Keratinocyte (primary cell): ENCODE measurements around the gene INHA. TPM values are rescaled to one million over a fixed set of nuclear protein-coding genes. Genes with fewer than 3 reads are reported as not detected.
A peak's percentile ranks its signal among the peaks of the same experiment; 100 is the strongest.

Source experiments
- DNase-seq: peaks from one replicate; pipeline ENCODE4 v3.0.0-alpha.2; 2011; ENCODE audit warnings: low read depth, missing footprints, low spot score
- FAIRE-seq: peaks from 2 replicates; lab custom pipeline; 2011; peaks lifted over from hg19 to GRCh38; lab: Jason Lieb, UNC
- H2AFZ ChIP-seq: 2 replicates; pipeline ENCODE4 v1.6.0; 2012; ENCODE audit warnings: low read length, control low read depth, inconsistent platforms; ENCODE audit not compliant: control insufficient read depth
- H3K27ac ChIP-seq: 2 replicates; pipeline ENCODE4 v1.5.1; 2011; ENCODE audit warnings: low read length; ENCODE audit not compliant: control insufficient read depth, insufficient read depth
- H3K27me3 ChIP-seq: 3 replicates; pipeline ENCODE4 v1.6.0; 2011; ENCODE audit warnings: low read length; ENCODE audit not compliant: control insufficient read depth, insufficient read depth; ENCODE audit errors: extremely low read depth
- H3K36me3 ChIP-seq, 2 experiments: 2 replicates in 1 of 2; 3 replicates in 1 of 2; pipeline ENCODE4 v1.5.1; 2011; ENCODE audit warnings: low read length in 2 of 2, mild to moderate bottlenecking in 1 of 2; ENCODE audit not compliant: control insufficient read depth in 2 of 2, insufficient read depth in 2 of 2; ENCODE audit errors: extremely low read depth in 1 of 2
- H3K4me1 ChIP-seq: 3 replicates; pipeline ENCODE4 v1.5.1; 2011; ENCODE audit warnings: low read length; ENCODE audit not compliant: control insufficient read depth, insufficient read depth; ENCODE audit errors: extremely low read depth
- H3K4me2 ChIP-seq: 3 replicates; pipeline ENCODE4 v1.6.0; 2011; ENCODE audit warnings: low read depth, low read length; ENCODE audit not compliant: control insufficient read depth, insufficient read depth; ENCODE audit errors: extremely low read depth
- H3K4me3 ChIP-seq, 3 experiments: fragments of 200-600 bp in 1 of 3; sonication (generic) in 1 of 3; 2 replicates in 2 of 3; 3 replicates in 1 of 3; pipeline ENCODE4 v1.5.1; 2011 to 2016; ENCODE audit warnings: low read length in 3 of 3, mild to moderate bottlenecking in 3 of 3, control low read depth in 2 of 3, inconsistent platforms in 1 of 3, low read depth in 1 of 3, mixed read lengths in 1 of 3, mixed run types in 1 of 3, moderate library complexity in 1 of 3; ENCODE audit not compliant: control insufficient read depth in 2 of 3, insufficient read depth in 2 of 3; ENCODE audit errors: extremely low read depth in 1 of 3
- H3K79me2 ChIP-seq: 2 replicates; pipeline ENCODE4 v1.6.0; 2012; ENCODE audit warnings: low read length; ENCODE audit not compliant: control insufficient read depth, insufficient read depth
- H3K9ac ChIP-seq: 3 replicates; pipeline ENCODE4 v1.6.0; 2011; ENCODE audit warnings: low read length; ENCODE audit not compliant: control insufficient read depth, insufficient read depth; ENCODE audit errors: extremely low read depth
- H3K9me1 ChIP-seq: 3 replicates; pipeline ENCODE4 v1.6.0; 2011; ENCODE audit warnings: low read length; ENCODE audit not compliant: control insufficient read depth, insufficient read depth; ENCODE audit errors: extremely low read depth
- H3K9me3 ChIP-seq: 2 replicates; pipeline ENCODE4 v1.5.1; 2012; ENCODE audit warnings: low read depth, low read length; ENCODE audit not compliant: control insufficient read depth
- H4K20me1 ChIP-seq: 3 replicates; pipeline ENCODE4 v1.6.0; 2011; ENCODE audit warnings: low read length; ENCODE audit not compliant: control insufficient read depth, insufficient read depth; ENCODE audit errors: extremely low read depth
- EZH2 ChIP-seq: IDR thresholded peaks from one replicate; pipeline ENCODE4 v1.6.1; 2012; ENCODE audit warnings: inconsistent platforms, mild to moderate bottlenecking, low read length, moderate library complexity
- dilution Hi-C: fragments of 300-500 bp; cut with MboI; formaldehyde crosslinking; loops from one replicate; pipeline ENCODE4 v1.7.0; 2020; ENCODE audit warnings: low sequenced_read_pairs; ENCODE audit not compliant: extremely low pct_ligation_motif_present
- polyA plus RNA-seq, 5 experiments: library from polyadenylated mRNA; depleted of rRNA in 3 of 5; stranded (reverse) in 3 of 5; stranded (forward) in 1 of 5; unstranded in 1 of 5; fragments of >200 nt; gene quantifications; 1 replicate in 1 of 5; 2 replicates in 3 of 5; 3 replicates in 1 of 5; pipeline versions ENCODE4 v1.2.1 to v1.2.3, GENCODE V29; 2011 to 2012; ENCODE audit warnings: missing spikeins in 2 of 5, low read depth in 1 of 5, low replicate concordance in 1 of 5
- TF ChIP-seq, protein P1 (sequence below), 3 experiments: IDR thresholded peaks in 1 of 3; conservative IDR thresholded peaks in 1 of 3; optimal IDR thresholded peaks in 1 of 3; 2 replicates in 2 of 3; 3 replicates in 1 of 3; pipeline versions ENCODE3 to v1.5.1; 2011; ENCODE audit warnings: low read length in 3 of 3, mild to moderate bottlenecking in 3 of 3, moderate library complexity in 2 of 3, control low read depth in 1 of 3, inconsistent platforms in 1 of 3; ENCODE audit not compliant: insufficient read depth in 2 of 3; ENCODE audit errors: extremely low read depth in 1 of 3

INHA gene
- polyA plus RNA-seq, 1 donor (not counting 4 experiments of a cell fraction or from before 2014, with no cell fraction given) = 0.18 TPM

DNA sequence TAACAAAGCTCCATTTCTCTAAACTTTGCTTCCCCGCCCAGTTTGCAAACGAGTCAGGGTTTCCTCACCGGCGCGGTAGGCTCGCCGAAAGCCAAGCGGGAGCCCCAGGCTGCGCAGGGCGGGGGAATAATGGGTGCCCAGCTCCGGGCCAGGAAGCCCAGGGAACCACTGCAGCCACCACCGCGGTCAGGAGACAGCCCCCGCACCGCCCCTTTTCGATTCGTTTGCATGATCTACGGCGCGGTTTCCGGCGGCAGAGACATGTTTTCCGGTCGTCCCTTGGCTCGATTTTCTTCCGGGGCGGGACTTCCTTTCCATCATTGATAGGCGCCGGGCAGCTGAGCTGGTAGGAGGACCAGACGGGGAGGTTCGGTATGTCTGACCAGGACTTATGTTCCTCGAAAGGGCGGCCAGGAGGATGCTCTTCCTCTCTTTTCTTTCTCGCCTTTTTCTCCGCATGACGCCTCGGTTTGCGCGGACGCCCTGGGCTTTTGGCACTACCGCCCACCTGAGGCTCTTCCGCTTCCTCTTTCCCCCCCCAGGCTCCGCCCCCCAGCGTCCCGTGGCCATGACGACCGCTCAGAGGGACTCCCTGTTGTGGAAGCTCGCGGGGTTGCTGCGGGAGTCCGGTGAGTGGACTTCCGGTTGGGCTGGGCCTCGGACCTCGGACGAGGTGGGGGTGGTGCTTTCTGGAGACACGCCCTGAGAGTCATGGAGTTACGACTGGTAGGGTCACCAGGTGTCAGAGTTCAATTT is 25.6 kb downstream of the INHA start, which contains the start of gene STK11IP:
STK11IP (plus strand) TSS at position 306 of the 756 bp plus-strand sequence; CDS start at position 569, 263 bp downstream.
- H3K4me3 ChIP-seq = peak within 1 kb of the TSS; percentile 68 to 99 (median 91)
- H3K9ac ChIP-seq = peak within 1 kb of the TSS; percentile 90
- no peaks in the 10 kb centered on the region for H3K9me1 ChIP-seq
- FAIRE-seq (peak; percentile 90), DNase-seq (peak; percentile 78)
- H3K4me1 ChIP-seq = peaks cover 8% of the 10 kb centered on the region
- peaks cover 7 to 9% of the 10 kb centered on the region in 2 experiments for H3K36me3 ChIP-seq
- H3K27ac ChIP-seq = peak within 1 kb of the TSS; percentile 93
- peaks cover 3% of the 10 kb centered on the region for H3K79me2 ChIP-seq
- H3K4me2 ChIP-seq = peak within 1 kb of the TSS; percentile 100
- TF ChIP-seq, protein P1, sequence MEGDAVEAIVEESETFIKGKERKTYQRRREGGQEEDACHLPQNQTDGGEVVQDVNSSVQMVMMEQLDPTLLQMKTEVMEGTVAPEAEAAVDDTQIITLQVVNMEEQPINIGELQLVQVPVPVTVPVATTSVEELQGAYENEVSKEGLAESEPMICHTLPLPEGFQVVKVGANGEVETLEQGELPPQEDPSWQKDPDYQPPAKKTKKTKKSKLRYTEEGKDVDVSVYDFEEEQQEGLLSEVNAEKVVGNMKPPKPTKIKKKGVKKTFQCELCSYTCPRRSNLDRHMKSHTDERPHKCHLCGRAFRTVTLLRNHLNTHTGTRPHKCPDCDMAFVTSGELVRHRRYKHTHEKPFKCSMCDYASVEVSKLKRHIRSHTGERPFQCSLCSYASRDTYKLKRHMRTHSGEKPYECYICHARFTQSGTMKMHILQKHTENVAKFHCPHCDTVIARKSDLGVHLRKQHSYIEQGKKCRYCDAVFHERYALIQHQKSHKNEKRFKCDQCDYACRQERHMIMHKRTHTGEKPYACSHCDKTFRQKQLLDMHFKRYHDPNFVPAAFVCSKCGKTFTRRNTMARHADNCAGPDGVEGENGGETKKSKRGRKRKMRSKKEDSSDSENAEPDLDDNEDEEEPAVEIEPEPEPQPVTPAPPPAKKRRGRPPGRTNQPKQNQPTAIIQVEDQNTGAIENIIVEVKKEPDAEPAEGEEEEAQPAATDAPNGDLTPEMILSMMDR (optimal IDR thresholded peaks at IDR 0.05 in 1 of 3, IDR thresholded peaks at IDR 0.05 in 1 of 3, conservative IDR thresholded peaks at IDR 0.05 in 1 of 3; ENCODE audit: extremely low read depth in 1 of 3, insufficient read depth in 2 of 3, low read length in 3 of 3) = no peak
- no peak for TF ChIP-seq EZH2
- H3K9me3 ChIP-seq = no peaks in the 10 kb centered on the region
- dilution Hi-C loops = no loop called here
- H4K20me1 ChIP-seq = no peaks in the 10 kb centered on the region
- H3K27me3 ChIP-seq = no peaks in the 10 kb centered on the region
- H2AFZ ChIP-seq = peak within 1 kb of the TSS; percentile 99

DNA sequence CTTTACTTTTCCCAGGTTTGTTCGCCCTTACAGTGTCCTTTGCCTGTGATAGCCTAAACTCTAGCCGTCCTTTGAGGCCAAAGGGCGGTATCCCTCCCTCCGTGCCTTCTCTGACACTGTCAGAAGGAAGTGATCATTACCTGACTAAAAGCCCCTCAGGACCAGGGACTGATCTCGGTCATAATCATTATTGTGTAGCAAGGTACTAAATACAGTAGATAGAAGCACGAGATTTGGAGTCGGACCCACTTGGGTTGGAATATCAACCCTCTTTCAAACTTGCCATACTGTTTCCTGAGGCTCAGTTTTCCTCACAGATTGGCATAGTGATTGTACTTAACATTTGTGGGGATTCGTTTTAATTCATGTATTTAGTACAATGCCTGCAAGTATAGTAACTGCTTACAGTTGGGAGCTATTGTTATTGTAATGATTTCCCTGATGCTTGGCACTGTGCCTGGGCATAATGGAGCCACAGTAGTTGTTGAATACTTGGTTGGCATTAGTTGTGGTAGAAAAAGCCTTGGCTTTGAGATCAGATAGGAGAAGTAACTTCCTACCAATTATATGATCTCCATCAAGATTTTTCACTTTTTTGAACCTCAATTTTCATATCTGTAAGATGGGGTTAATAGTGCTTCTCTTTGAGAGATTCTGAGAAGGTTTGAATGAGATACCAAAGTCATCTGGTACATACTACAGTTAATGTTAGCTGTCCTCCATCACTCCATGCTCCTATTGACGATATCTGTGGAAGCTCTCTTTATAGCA is 26.4 kb downstream of the INHA start:
- peak overlapping the region; percentile 93 for H3K27ac ChIP-seq
- DNase-seq = no peak
- FAIRE-seq = no peak
- TF ChIP-seq, protein P1 (optimal IDR thresholded peaks at IDR 0.05 in 1 of 3, IDR thresholded peaks at IDR 0.05 in 1 of 3, conservative IDR thresholded peaks at IDR 0.05 in 1 of 3; ENCODE audit: extremely low read depth in 1 of 3, insufficient read depth in 2 of 3, low read length in 3 of 3) = no peak
- TF ChIP-seq EZH2 = no peak
- no peaks in the 10 kb centered on the region for H4K20me1 ChIP-seq
- peak overlapping the region; percentile 99 for H2AFZ ChIP-seq
- peaks cover 7 to 9% of the 10 kb centered on the region in 2 experiments for H3K36me3 ChIP-seq
- no peaks in the 10 kb centered on the region for H3K27me3 ChIP-seq
- no peaks in the 10 kb centered on the region for H3K9me3 ChIP-seq
- peaks cover 8% of the 10 kb centered on the region for H3K4me1 ChIP-seq
- H3K9me1 ChIP-seq = no peaks in the 10 kb centered on the region
- peaks cover 3% of the 10 kb centered on the region for H3K79me2 ChIP-seq
- H3K4me2 ChIP-seq = peak overlapping the region; percentile 100
- dilution Hi-C loops = no loop called here
- peak overlapping the region; percentile 90 for H3K9ac ChIP-seq
- H3K4me3 ChIP-seq = peak overlapping the region; percentile 68 to 99 (median 91)
